KMS-11 (cell line): ENCODE data around the gene BCL2L13.

Experiments used
- H2AFZ ChIP-seq: fragments of 200-600 bp; sonication (generic); 2 replicates; pipeline ENCODE4 v1.6.1; 2016; ENCODE audit warnings: antibody characterized with exemption, mixed run types, low read depth
- H3K27ac ChIP-seq: fragments of 200-600 bp; sonication (generic); 2 replicates; pipeline ENCODE4 v1.6.1; 2016; ENCODE audit warnings: mild to moderate bottlenecking, mixed run types
- H3K27me3 ChIP-seq: fragments of 200-600 bp; sonication (generic); 2 replicates; pipeline ENCODE4 v1.6.1; 2017; ENCODE audit warnings: mild to moderate bottlenecking, low read depth, mixed run types, moderate library complexity; ENCODE audit not compliant: insufficient read depth
- H3K36me3 ChIP-seq: fragments of 200-600 bp; sonication (generic); 2 replicates; pipeline ENCODE4 v1.6.1; 2017; ENCODE audit warnings: mild to moderate bottlenecking, mixed run types; ENCODE audit not compliant: insufficient read depth
- H3K4me1 ChIP-seq: fragments of 200-600 bp; sonication (generic); 2 replicates; pipeline ENCODE4 v1.6.1; 2016; ENCODE audit warnings: mild to moderate bottlenecking, low read depth, mixed run types; ENCODE audit not compliant: poor library complexity, severe bottlenecking
- H3K4me2 ChIP-seq: fragments of 200-600 bp; sonication (generic); 2 replicates; pipeline ENCODE4 v1.7.0; 2016; ENCODE audit warnings: mild to moderate bottlenecking, mixed run types
- H3K4me3 ChIP-seq: fragments of 200-600 bp; sonication (generic); IDR thresholded peaks from 2 replicates; pipeline ENCODE4 v1.6.1; 2017; ENCODE audit warnings: low read depth, low read length, mixed read lengths; ENCODE audit not compliant: insufficient read depth
- H3K79me2 ChIP-seq: fragments of 200-600 bp; sonication (generic); 2 replicates; pipeline ENCODE4 v1.6.1; 2016; ENCODE audit warnings: low read depth, mixed run types; ENCODE audit not compliant: insufficient read depth
- H3K9ac ChIP-seq: fragments of 200-600 bp; sonication (generic); 2 replicates; pipeline ENCODE4 v1.6.1; 2016; ENCODE audit warnings: mild to moderate bottlenecking, mixed run types
- H4K20me1 ChIP-seq: fragments of 200-600 bp; sonication (generic); 2 replicates; pipeline ENCODE4 v1.6.1; 2016; ENCODE audit warnings: mild to moderate bottlenecking, mixed run types; ENCODE audit not compliant: insufficient read depth
- TF ChIP-seq, protein P1 (sequence below): fragments of 200-600 bp; sonication (generic); conservative IDR thresholded peaks from 2 replicates; pipeline ENCODE4 v1.6.1; 2017; ENCODE audit warnings: low read depth, mild to moderate bottlenecking, antibody characterized with exemption, low read length, moderate library complexity, mixed read lengths

The BCL2L13 gene

DNA sequence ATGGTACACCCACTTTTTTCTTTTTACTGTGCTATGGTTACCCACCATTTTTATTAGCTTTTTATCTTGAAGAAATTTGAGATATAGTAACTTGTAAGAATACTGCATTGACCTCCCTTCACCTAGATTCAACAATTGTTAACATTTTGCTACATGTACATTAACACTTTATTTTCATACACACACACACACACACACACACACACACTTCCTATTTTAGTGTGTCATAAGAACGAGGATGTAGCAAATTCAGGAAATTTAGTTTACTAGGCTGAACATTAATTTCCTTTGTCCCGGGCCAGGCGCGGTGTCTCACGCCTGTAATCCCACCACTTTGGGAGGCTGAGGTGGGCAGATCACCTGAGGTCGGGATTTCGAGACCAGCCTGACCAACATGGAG, 8.9 kb upstream of the BCL2L13 start:
- Histone ChIP-seq H3K4me2 (peak overlapping the region; percentile 97), H3K79me2 (peaks cover 43% of the 10 kb centered on the region), H4K20me1 (no peaks in the 10 kb centered on the region), H2AFZ (no peak overlapping the region), H3K9ac (peak overlapping the region; percentile 72; the same call in 1 of the 2 replicates), H3K4me3 (no peak overlapping the region), H3K4me1 (peaks cover 44% of the 10 kb centered on the region), H3K36me3 (no peaks in the 10 kb centered on the region), H3K27me3 (no peaks in the 10 kb centered on the region), H3K27ac (no peak overlapping the region)
- TF ChIP-seq, protein P1, sequence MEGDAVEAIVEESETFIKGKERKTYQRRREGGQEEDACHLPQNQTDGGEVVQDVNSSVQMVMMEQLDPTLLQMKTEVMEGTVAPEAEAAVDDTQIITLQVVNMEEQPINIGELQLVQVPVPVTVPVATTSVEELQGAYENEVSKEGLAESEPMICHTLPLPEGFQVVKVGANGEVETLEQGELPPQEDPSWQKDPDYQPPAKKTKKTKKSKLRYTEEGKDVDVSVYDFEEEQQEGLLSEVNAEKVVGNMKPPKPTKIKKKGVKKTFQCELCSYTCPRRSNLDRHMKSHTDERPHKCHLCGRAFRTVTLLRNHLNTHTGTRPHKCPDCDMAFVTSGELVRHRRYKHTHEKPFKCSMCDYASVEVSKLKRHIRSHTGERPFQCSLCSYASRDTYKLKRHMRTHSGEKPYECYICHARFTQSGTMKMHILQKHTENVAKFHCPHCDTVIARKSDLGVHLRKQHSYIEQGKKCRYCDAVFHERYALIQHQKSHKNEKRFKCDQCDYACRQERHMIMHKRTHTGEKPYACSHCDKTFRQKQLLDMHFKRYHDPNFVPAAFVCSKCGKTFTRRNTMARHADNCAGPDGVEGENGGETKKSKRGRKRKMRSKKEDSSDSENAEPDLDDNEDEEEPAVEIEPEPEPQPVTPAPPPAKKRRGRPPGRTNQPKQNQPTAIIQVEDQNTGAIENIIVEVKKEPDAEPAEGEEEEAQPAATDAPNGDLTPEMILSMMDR: no peak

DNA sequence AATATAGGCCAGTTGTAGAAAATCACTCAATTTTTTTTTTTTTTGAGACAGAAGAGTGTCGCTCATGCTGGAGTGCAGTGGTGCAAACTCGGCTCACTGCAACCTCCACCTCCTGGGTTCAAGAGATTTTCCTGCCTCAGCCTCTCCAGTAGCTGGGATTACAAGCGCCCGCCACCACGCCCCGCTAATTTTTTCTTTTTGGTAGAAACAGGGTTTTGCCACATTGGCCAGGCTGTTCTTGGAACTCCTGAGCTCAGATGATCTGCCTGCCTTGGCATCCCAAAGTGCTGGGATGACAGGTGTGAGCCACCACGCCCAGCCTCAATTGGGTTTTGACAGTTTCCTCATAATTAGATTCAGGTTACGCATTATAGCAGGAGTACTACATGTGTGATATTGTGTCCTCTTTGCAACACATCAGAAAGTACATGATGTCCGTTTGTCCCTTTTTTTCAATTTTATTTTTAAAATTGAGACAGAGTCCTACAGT, 7.4 kb upstream of the BCL2L13 start:
- peaks cover 44% of the 10 kb centered on the region for H3K4me1 ChIP-seq
- no peak overlapping the region for H3K4me2 ChIP-seq
- H4K20me1 ChIP-seq: no peaks in the 10 kb centered on the region
- TF ChIP-seq, protein P1: no peak
- no peak overlapping the region for H3K27ac ChIP-seq
- peaks cover 31% of the 10 kb centered on the region for H3K79me2 ChIP-seq
- H3K27me3 ChIP-seq: no peaks in the 10 kb centered on the region
- no peaks in the 10 kb centered on the region for H3K36me3 ChIP-seq
- no peak overlapping the region for H2AFZ ChIP-seq
- no peak overlapping the region for H3K9ac ChIP-seq
- H3K4me3 ChIP-seq: no peak overlapping the region

DNA sequence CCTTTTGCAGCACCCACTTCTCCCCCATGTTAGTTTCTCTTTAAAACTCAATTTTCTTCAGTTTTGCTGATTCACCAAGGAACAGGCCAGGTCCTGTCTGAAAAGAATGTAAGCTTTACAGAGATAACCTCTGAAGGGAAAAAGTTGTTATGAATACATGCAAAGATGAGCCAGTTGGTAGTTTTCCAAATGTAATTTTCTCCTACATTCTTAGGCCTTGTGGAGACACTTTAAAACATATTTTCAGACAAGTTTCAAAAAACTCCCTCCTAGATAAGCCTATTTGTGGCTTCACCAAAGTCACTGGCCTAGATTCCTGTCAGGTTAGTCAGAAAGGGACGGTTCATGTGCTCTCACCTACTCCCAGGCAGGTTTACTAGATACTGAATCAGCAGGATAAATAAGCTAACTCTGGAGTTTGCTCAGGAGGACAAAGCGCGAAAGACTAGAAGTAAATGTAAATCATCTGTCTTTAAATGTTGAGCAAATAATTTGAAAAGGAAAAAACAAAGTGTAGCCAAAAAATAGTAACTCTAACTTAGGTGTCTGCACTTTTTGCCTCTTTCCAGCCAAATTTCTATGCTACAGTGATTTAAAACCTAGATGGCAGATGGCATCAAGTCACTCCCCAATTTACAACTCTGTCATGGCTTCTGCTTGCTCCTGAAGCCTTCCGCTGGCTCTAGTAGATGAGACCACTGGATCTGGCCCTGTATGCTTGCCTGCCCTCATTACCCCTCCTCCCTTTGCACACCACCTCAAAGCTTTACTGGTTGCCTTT, 5.2 kb upstream of the BCL2L13 start:
- peak overlapping the region; percentile 35 for H3K9ac ChIP-seq

DNA sequence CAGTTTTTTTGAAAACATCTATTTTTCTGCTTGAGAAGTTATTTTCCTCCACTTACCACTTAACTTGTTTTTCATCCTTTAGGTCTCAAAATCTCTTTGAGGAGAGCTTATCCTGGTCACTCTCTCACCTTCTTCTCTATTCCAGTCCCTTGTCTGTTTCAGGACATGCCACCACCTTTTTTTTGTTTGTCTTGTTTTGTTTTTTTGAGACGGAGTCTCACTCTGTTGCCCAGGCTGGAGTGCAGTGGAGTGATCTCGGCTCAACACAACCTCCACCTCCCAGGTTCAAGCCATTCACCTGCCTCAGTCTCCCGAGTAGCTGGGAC, 4.6 kb upstream of the BCL2L13 start:
- no peaks in the 10 kb centered on the region for H4K20me1 ChIP-seq
- peaks cover 9% of the 10 kb centered on the region; the same call in 1 of the 2 replicates for H3K79me2 ChIP-seq
- H3K27ac ChIP-seq: peak overlapping the region; percentile 88
- H3K9ac ChIP-seq: peak overlapping the region; percentile 35; the same call in 1 of the 2 replicates
- peak overlapping the region; percentile 41; the same call in 1 of the 2 replicates for H3K4me2 ChIP-seq
- H3K27me3 ChIP-seq: no peaks in the 10 kb centered on the region
- H2AFZ ChIP-seq: peak overlapping the region; percentile 38; the same call in 1 of the 2 replicates
- H3K4me1 ChIP-seq: peaks cover 47% of the 10 kb centered on the region
- no peak overlapping the region for H3K4me3 ChIP-seq
- TF ChIP-seq, protein P1: no peak
- H3K36me3 ChIP-seq: no peaks in the 10 kb centered on the region

More for the DNA sequence above, 5.2 kb upstream of the BCL2L13 start:
- Histone ChIP-seq H3K27ac (peak overlapping the region; percentile 88), H3K27me3 (no peaks in the 10 kb centered on the region), H4K20me1 (no peaks in the 10 kb centered on the region), H3K4me2 (peak overlapping the region; percentile 41), H2AFZ (peak overlapping the region; percentile 38), H3K36me3 (no peaks in the 10 kb centered on the region), H3K79me2 (peaks cover 10% of the 10 kb centered on the region), H3K4me1 (peaks cover 47% of the 10 kb centered on the region), H3K4me3 (no peak overlapping the region)
- TF ChIP-seq, protein P1: no peak
